GM12872 (cell line): ENCODE measurements around the gene FCGBP.

ENCODE experiments used
- CTCF ChIP-seq: IDR thresholded peaks from 3 replicates; pipeline ENCODE4 v1.5.1; 2011; ENCODE audit warnings: low read depth, mild to moderate bottlenecking, low read length, moderate library complexity; ENCODE audit not compliant: insufficient read depth

The FCGBP gene

GRCh38 chr19:39897511-39898245, 36.8 kb downstream of the FCGBP start:
- peak; percentile 58; the same call in 2 of the 3 replicates for TF ChIP-seq CTCF

GRCh38 chr19:39890755-39891551, 43.5 kb downstream of the FCGBP start:
- TF ChIP-seq CTCF: no peak
